ENCODE measurements around the gene MYOZ1.

- TF ChIP-seq CTCF (IDR thresholded peaks at IDR 0.05) = no peak
- TF ChIP-seq POLR2A (IDR thresholded peaks at IDR 0.05) = no peak
Measured at GRCh38 chr10:73593110-73593509, 48.2 kb downstream of the MYOZ1 start.
